Chondrocyte (in vitro differentiated cells): ENCODE measurements around the gene FZD8. TPM values are rescaled to one million over a fixed set of nuclear protein-coding genes. Genes with fewer than 3 reads are reported as not detected.

Source experiments
- DNase-seq: peaks from one replicate; pipeline ENCODE4 v3.0.0; 2021; ENCODE audit warnings: mixed read lengths, low spot score
- H3K27ac Mint-ChIP-seq: one replicate; pipeline ENCODE4 v1.8.0; 2021; ENCODE audit warnings: mild to moderate bottlenecking, moderate library complexity, mixed read lengths; ENCODE audit not compliant: unreplicated experiment
- H3K27me3 Mint-ChIP-seq: 2 replicates; pipeline ENCODE4 v1.8.0; 2021; ENCODE audit warnings: low read depth, mixed read lengths
- H3K36me3 Mint-ChIP-seq: 2 replicates; pipeline ENCODE4 v1.8.0; 2021; ENCODE audit warnings: low read depth, mixed read lengths
- H3K4me1 Mint-ChIP-seq: 2 replicates; pipeline ENCODE4 v1.8.0; 2021; ENCODE audit warnings: low read depth, mild to moderate bottlenecking, mixed read lengths
- H3K4me3 Mint-ChIP-seq: one replicate; pipeline ENCODE4 v1.8.0; 2021; ENCODE audit warnings: mild to moderate bottlenecking, moderate library complexity, mixed read lengths; ENCODE audit not compliant: unreplicated experiment
- H3K9me3 Mint-ChIP-seq: 2 replicates; pipeline ENCODE4 v1.8.0; 2021; ENCODE audit warnings: low read depth, mixed read lengths
- total RNA-seq: library from RNA; stranded (reverse); gene quantifications from 3 replicates; pipeline ENCODE4 v1.2.1, GENCODE V29; 2021
- TF ChIP-seq, protein P1 (sequence below): fragments of 200-600 bp; sonication (generic); IDR thresholded peaks from 2 replicates; pipeline ENCODE4 v1.5.0; 2021; ENCODE audit warnings: antibody characterized with exemption, mild to moderate bottlenecking, moderate library complexity

Gene FZD8
- total RNA-seq, 1 donor from 2014 or later = 86.9 TPM

DNA sequence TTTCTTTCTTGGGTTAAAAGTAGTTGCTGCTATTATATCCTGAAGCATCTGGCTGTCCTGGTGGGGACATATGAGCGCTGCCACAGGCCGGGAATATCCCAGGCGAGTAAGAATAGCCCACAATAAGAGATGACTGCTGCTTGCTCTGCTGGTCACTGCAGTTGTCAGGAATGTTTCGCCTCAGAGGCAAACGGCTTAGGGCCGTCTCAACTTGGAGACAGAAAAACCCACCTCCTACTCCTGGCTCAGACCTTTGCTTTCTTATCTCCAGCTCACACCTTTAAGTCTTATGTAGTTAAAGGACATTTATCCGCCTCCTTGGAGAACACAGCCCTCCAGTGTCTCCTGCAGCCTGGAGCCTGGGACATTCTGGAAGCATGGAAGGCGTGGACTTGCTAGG, 36.9 kb downstream of the FZD8 start, which contains the start of gene GJD4:
GJD4 (plus strand) TSS at position 151 of the 400 bp plus-strand sequence; CDS start at position 378, 227 bp downstream.
- Mint-ChIP-seq H3K27me3 (no peaks in the 10 kb centered on the region), H3K4me1 (no peaks in the 10 kb centered on the region), H3K27ac (no peak within 1 kb of the TSS), H3K36me3 (peaks cover 3% of the 10 kb centered on the region), H3K4me3 (no peak within 1 kb of the TSS), H3K9me3 (peaks cover 8% of the 10 kb centered on the region)
- TF ChIP-seq, protein P1, sequence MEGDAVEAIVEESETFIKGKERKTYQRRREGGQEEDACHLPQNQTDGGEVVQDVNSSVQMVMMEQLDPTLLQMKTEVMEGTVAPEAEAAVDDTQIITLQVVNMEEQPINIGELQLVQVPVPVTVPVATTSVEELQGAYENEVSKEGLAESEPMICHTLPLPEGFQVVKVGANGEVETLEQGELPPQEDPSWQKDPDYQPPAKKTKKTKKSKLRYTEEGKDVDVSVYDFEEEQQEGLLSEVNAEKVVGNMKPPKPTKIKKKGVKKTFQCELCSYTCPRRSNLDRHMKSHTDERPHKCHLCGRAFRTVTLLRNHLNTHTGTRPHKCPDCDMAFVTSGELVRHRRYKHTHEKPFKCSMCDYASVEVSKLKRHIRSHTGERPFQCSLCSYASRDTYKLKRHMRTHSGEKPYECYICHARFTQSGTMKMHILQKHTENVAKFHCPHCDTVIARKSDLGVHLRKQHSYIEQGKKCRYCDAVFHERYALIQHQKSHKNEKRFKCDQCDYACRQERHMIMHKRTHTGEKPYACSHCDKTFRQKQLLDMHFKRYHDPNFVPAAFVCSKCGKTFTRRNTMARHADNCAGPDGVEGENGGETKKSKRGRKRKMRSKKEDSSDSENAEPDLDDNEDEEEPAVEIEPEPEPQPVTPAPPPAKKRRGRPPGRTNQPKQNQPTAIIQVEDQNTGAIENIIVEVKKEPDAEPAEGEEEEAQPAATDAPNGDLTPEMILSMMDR = no peak
- DNase-seq = no peak

GRCh38 chr10:35600193-35600592, 41.9 kb downstream of the FZD8 start:
- Mint-ChIP-seq H3K4me1 (no peaks in the 10 kb centered on the region), H3K27me3 (peaks cover 8% of the 10 kb centered on the region), H3K36me3 (peaks cover 3% of the 10 kb centered on the region), H3K4me3 (no peak overlapping the region), H3K27ac (no peak overlapping the region), H3K9me3 (peaks cover 8% of the 10 kb centered on the region)
- no peak for DNase-seq
- TF ChIP-seq, protein P1 = peak; percentile 44

- H3K4me3 Mint-ChIP-seq = no peak overlapping the region
- H3K4me1 Mint-ChIP-seq = no peaks in the 10 kb centered on the region
- H3K36me3 Mint-ChIP-seq = peaks cover 3% of the 10 kb centered on the region
- H3K27me3 Mint-ChIP-seq = peaks cover 8% of the 10 kb centered on the region
- no peak for DNase-seq
- no peak overlapping the region for H3K27ac Mint-ChIP-seq
- TF ChIP-seq, protein P1 = peak; percentile 75
- H3K9me3 Mint-ChIP-seq = peaks cover 8% of the 10 kb centered on the region
Observed at GRCh38 chr10:35598379-35598778, 43.7 kb downstream of the FZD8 start.

GRCh38 chr10:35595106-35595505, 47.0 kb downstream of the FZD8 start:
- no peak for DNase-seq
- peaks cover 8% of the 10 kb centered on the region for H3K27me3 Mint-ChIP-seq
- no peak overlapping the region for H3K4me3 Mint-ChIP-seq
- TF ChIP-seq, protein P1 = no peak
- H3K9me3 Mint-ChIP-seq = peaks cover 16% of the 10 kb centered on the region
- no peak overlapping the region for H3K27ac Mint-ChIP-seq
- H3K36me3 Mint-ChIP-seq = peaks cover 2% of the 10 kb centered on the region
- no peaks in the 10 kb centered on the region for H3K4me1 Mint-ChIP-seq

DNA sequence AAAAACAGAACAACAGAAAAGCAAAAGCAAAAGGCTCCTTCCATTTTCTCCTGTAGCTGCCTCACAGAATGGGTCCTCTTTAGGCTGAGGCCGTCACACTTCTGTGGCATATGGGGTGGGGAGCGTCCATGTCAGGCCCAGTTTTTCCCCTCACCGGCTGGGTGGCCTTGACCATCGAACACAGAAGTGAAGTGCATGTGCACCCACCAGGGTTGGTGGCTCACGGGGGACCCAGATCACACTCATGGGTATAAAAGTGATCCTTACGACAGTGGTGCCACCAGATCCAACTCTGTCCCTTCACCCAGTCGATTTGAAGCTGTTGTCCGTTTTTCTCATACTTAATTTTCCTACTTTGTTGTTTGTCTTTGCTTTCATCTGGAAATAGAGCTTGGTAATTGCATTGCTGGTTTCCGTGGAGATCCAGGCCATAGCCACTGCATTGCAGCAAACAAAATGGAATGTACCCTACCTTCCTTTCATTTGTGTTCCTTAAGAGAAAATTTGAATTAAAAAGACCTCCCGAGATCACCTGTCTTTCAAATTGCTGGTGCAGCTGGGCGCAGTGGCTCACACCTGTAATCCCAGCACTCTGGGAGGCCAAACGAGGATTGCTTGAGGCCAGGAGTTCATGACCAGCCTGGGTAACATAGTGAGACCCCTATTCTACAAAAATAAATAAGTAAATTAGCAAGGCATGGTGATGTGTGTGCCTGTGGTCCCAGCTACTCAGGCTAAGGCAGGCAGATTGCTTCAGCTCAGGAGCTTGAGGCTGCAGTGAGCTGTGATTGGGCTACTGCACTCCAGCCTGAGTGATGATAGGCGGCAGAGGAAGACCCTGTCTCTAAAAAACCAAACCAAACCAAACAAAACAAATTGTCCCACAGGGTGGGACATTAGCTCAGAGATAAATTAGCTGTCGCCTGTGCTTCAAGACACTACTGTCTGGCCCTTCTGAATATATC, 47.7 kb downstream of the FZD8 start:
- peaks cover 4% of the 10 kb centered on the region for H3K27me3 Mint-ChIP-seq
- H3K36me3 Mint-ChIP-seq = peaks cover 2% of the 10 kb centered on the region
- DNase-seq = no peak
- H3K4me3 Mint-ChIP-seq = no peak overlapping the region
- peaks cover 16% of the 10 kb centered on the region for H3K9me3 Mint-ChIP-seq
- no peaks in the 10 kb centered on the region for H3K4me1 Mint-ChIP-seq
- TF ChIP-seq, protein P1 = no peak
- no peak overlapping the region for H3K27ac Mint-ChIP-seq
